Activated CD4-positive, alpha-beta T cell treated with anti-CD3 and anti-CD28 coated beads, Interleukin-2, Interleukin-6, amounts not matched to agents 100 ng/mL and 50 ng/mL, durations not matched to agents 16 hours and 8 hours (primary cell): ENCODE results near the gene TRIB2.
"Not testable (repeated sequence)": the region's sequence is repeated elsewhere in the genome, so short reads cannot be mapped to it uniquely, and the experiment has no call there.

Source experiments
- DNase-seq: peaks from one replicate; pipeline ENCODE4 v3.0.0-alpha.2; 2020

The TRIB2 gene

GRCh38 chr2:12716282-12717190 is at the start of gene TRIB2:
TSS of gene TRIB2 (plus strand) at chr2:12716936. CDS start at chr2:12718308, 1,372 bp downstream.
- DNase-seq, result peak; percentile 89

- DNase-seq, result no peak
These were observed 47.7 kb upstream of the TRIB2 start for GRCh38 chr2:12669036-12669435.

- DNase-seq, result no peak
These were observed 43.9 kb upstream of the TRIB2 start for GRCh38 chr2:12672711-12673315.

GRCh38 chr2:12674644-12675328 is 42.0 kb upstream of the TRIB2 start:
- no peak for DNase-seq

GRCh38 chr2:12675352-12675795 is 41.4 kb upstream of the TRIB2 start:
- no peak for DNase-seq

GRCh38 chr2:12675801-12676200 is 40.9 kb upstream of the TRIB2 start:
- DNase-seq, result no peak

- no peak for DNase-seq
These were observed 40.0 kb upstream of the TRIB2 start for GRCh38 chr2:12676771-12677170.

GRCh38 chr2:12678186-12678585 is 38.5 kb upstream of the TRIB2 start:
- DNase-seq, result no peak

- DNase-seq, result no peak
These were observed 37.1 kb upstream of the TRIB2 start for GRCh38 chr2:12679550-12680072.

GRCh38 chr2:12680115-12680514 is 36.6 kb upstream of the TRIB2 start:
- not testable (repeated sequence) for DNase-seq

- no peak for DNase-seq
These were observed 34.7 kb upstream of the TRIB2 start for GRCh38 chr2:12682017-12682416.

GRCh38 chr2:12683457-12684100 is 33.2 kb upstream of the TRIB2 start:
- DNase-seq, result no peak

- no peak for DNase-seq
These were observed 32.2 kb upstream of the TRIB2 start for GRCh38 chr2:12684471-12684936.

- no peak for DNase-seq
These were observed 31.6 kb upstream of the TRIB2 start for GRCh38 chr2:12685145-12685544.

- DNase-seq, result no peak
These were observed 30.8 kb upstream of the TRIB2 start for GRCh38 chr2:12685956-12686355.

GRCh38 chr2:12686708-12687283 is 29.9 kb upstream of the TRIB2 start:
- no peak for DNase-seq

- no peak for DNase-seq
These were observed 28.6 kb upstream of the TRIB2 start for GRCh38 chr2:12688091-12688490.

GRCh38 chr2:12688893-12689292 is 27.8 kb upstream of the TRIB2 start:
- DNase-seq, result no peak

GRCh38 chr2:12693509-12693908 is 23.2 kb upstream of the TRIB2 start:
- no peak for DNase-seq

- peak; percentile 5 for DNase-seq
These were observed 21.6 kb upstream of the TRIB2 start for GRCh38 chr2:12694990-12695774.

GRCh38 chr2:12697617-12698016 is 19.1 kb upstream of the TRIB2 start:
- DNase-seq, result no peak
